ENCODE measurements around the gene CALCOCO1.

Gene CALCOCO1

DNA sequence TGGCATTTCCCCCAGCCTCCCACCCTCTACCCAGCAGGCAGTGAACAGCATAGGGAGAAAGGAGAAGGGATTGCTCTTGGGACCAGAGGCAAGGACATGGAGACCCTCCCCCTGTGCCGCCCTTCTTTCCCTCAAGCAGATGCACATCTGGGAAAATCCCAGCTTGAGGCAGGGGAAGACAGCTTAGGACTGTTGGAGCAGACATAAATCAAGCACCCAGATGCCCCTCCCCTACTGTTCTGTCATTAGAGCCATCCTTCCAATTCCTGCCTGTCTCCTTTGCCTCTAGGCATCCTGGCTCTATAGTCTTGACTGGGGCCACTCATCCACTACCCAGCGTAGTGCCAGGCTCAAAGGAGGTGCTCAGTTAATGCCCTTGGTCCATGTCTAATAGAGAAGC, 32.0 kb upstream of the CALCOCO1 start:
- Histone ChIP-seq H3K4me3 (ENCODE audit: low read depth in 1 of 2, low read length in 2 of 2) (no peak overlapping the region), H3K36me3 (ENCODE audit: control insufficient read depth in 1 of 2, insufficient read depth in 2 of 2, low read length in 2 of 2) (no peaks in the 10 kb centered on the region), H3K9ac (ENCODE audit: low read depth in 1 of 2, low read length in 2 of 2) (no peak overlapping the region), H3K4me1 (ENCODE audit: control insufficient read depth in 1 of 2, insufficient read depth in 2 of 2, low read length in 2 of 2) (no peaks in the 10 kb centered on the region), H3K27me3 (ENCODE audit: control insufficient read depth in 1 of 2, insufficient read depth in 2 of 2, low read length in 2 of 2) (peaks cover 58 to 60% of the 10 kb centered on the region in 2 donors), H3K27ac (ENCODE audit: low read depth, low read length) (no peak overlapping the region), H3K9me3 (ENCODE audit: control insufficient read depth in 1 of 2, low read length in 2 of 2) (no peaks in the 10 kb centered on the region)

DNA sequence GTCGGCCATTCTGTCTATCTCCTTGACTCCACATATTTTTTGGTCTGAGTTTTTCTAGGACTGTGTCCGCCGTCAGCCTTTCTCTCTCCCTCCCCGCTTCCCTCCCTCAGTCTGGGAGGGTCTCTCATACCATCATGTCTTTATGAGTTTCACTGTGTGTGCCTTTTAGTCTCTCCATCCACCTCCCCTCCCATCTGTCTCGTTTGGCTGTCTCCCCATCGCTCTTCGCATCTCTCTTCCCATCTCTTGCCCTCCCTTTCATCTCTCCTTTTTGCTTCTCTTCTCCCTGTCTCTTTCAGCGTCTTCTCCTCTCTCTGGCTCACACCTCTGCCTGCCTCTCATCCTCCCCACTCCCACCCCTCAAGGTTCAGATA, 31.5 kb upstream of the CALCOCO1 start:
- Histone ChIP-seq H3K36me3 (ENCODE audit: control insufficient read depth in 1 of 2, insufficient read depth in 2 of 2, low read length in 2 of 2) (no peaks in the 10 kb centered on the region), H3K9me3 (ENCODE audit: control insufficient read depth in 1 of 2, low read length in 2 of 2) (no peaks in the 10 kb centered on the region), H3K4me3 (ENCODE audit: low read depth in 1 of 2, low read length in 2 of 2) (no peak overlapping the region), H3K9ac (ENCODE audit: low read depth in 1 of 2, low read length in 2 of 2) (no peak overlapping the region), H3K4me1 (ENCODE audit: control insufficient read depth in 1 of 2, insufficient read depth in 2 of 2, low read length in 2 of 2) (no peaks in the 10 kb centered on the region), H3K27ac (ENCODE audit: low read depth, low read length) (no peak overlapping the region), H3K27me3 (ENCODE audit: control insufficient read depth in 1 of 2, insufficient read depth in 2 of 2, low read length in 2 of 2) (peaks cover 63 to 66% of the 10 kb centered on the region in 2 donors)

DNA sequence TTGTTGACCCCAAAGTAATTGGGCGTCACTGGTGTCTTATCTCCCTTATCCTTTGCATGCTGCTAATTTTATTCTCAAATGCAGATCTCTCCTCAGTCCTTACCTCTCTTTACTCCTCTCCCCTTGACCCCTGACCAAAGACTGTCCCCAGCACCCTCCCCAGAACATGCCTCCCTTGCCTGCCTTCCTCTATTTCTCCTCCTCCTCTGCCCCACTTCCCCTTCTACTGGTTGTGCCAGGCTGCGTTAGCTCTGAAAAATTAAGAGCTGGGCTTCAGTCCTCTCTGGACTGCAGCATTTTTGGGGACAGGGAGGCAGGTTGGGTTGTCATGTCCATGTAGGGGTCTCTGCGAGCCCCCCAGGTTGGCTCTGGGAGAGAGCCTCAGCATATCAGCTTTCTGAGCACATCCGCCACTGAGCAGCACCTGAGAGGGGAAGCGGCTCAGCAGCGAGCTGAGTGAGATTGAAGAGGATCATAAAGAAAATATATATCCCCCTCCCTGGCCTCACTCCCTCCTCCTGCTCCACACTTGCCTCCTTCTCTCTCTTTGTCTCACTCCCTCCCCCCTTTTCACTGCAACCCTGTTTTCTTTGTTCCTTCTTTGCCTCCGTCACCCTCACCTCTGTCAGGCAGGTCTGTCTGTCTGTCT, 31.0 kb upstream of the CALCOCO1 start:
- Histone ChIP-seq H3K9me3 (ENCODE audit: control insufficient read depth in 1 of 2, low read length in 2 of 2) (no peaks in the 10 kb centered on the region), H3K27ac (ENCODE audit: low read depth, low read length) (no peak overlapping the region), H3K4me1 (ENCODE audit: control insufficient read depth in 1 of 2, insufficient read depth in 2 of 2, low read length in 2 of 2) (no peaks in the 10 kb centered on the region), H3K27me3 (ENCODE audit: control insufficient read depth in 1 of 2, insufficient read depth in 2 of 2, low read length in 2 of 2) (peaks cover 63 to 66% of the 10 kb centered on the region in 2 donors), H3K9ac (ENCODE audit: low read depth in 1 of 2, low read length in 2 of 2) (no peak overlapping the region), H3K4me3 (ENCODE audit: low read depth in 1 of 2, low read length in 2 of 2) (no peak overlapping the region), H3K36me3 (ENCODE audit: control insufficient read depth in 1 of 2, insufficient read depth in 2 of 2, low read length in 2 of 2) (no peaks in the 10 kb centered on the region)

DNA sequence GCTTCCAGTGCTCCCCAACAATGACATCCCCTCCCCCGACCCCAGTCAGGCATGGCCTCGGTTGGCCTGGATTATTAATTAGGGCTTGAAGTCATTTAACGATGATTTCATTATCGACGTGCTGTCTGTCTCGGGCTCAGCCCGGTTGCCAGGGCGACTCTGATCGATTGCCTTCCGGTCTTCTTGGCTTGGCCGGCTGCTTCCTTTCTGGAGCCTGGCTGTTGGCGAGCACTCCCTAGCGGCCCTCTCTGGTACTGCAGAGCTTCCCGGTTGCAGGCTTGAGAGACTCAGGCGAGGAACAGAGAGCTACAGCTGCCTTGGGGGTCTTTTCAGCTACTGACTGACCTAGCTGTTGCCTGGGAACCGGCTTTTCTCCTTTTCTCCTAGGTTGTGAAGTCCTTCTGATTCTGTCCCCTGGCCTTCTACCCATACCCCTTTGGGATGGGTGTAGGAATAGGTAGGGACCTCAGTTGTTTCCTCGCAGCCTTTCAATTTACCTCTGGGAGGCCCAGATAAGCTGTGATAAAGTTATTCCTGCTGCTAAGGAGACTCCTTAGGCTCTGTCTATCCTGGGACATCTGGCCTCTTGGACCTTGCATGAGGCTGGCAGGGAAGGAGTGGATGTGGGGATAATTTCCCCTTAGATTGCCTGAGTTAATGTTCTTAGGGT, 30.0 kb upstream of the CALCOCO1 start:
- no peak overlapping the region for H3K27ac ChIP-seq (ENCODE audit: low read depth, low read length)
- H3K4me3 ChIP-seq (ENCODE audit: low read depth in 1 of 2, low read length in 2 of 2), result no peak overlapping the region
- peaks cover 69 to 72% of the 10 kb centered on the region in 2 donors for H3K27me3 ChIP-seq (ENCODE audit: control insufficient read depth in 1 of 2, insufficient read depth in 2 of 2, low read length in 2 of 2)
- no peaks in the 10 kb centered on the region for H3K4me1 ChIP-seq (ENCODE audit: control insufficient read depth in 1 of 2, insufficient read depth in 2 of 2, low read length in 2 of 2)
- no peaks in the 10 kb centered on the region for H3K36me3 ChIP-seq (ENCODE audit: control insufficient read depth in 1 of 2, insufficient read depth in 2 of 2, low read length in 2 of 2)
- H3K9ac ChIP-seq (ENCODE audit: low read depth in 1 of 2, low read length in 2 of 2), result no peak overlapping the region
- no peaks in the 10 kb centered on the region for H3K9me3 ChIP-seq (ENCODE audit: control insufficient read depth in 1 of 2, low read length in 2 of 2)

DNA sequence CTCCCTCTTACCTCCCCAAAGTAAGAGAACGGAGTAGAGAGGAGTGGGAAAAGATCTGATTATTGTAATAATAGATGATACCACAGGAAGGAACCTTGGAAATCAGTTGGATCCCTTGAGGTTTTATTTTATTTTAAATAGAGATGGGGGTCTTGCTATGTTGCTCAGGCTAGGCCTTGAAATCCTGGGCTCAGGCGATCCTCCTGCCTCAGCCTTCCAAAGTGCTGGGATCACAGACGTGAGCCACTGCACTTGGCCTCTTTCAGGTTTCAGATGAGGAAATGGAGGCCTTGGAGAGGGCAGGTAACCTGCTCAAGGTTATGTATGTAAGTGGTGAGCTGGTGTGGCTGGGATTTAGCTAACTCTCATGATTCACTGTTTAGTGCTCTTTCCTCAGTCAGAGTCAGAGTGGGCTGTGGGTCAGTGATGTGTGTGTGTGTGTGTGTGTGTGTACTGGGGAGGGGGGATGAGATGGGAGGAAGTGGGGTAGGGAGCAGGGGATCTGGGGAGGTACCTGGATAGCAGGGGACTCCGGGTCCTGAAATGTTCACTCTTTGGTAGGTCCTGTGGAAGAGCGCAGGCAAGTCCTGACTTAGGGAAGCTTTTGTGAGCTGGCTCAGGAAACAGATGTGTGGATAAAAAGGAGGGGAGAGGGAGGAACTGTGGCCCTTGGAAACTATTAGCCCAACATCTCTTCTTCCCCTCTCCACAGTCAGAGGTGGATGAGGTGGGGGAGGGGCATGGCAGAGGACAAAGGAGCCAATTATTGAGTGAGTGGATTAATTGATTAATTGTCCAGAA, 29.2 kb upstream of the CALCOCO1 start:
- no peak overlapping the region for H3K27ac ChIP-seq (ENCODE audit: low read depth, low read length)
- H3K27me3 ChIP-seq (ENCODE audit: control insufficient read depth in 1 of 2, insufficient read depth in 2 of 2, low read length in 2 of 2), result peaks cover 72 to 78% of the 10 kb centered on the region in 2 donors
- no peak overlapping the region for H3K9ac ChIP-seq (ENCODE audit: low read depth in 1 of 2, low read length in 2 of 2)

DNA sequence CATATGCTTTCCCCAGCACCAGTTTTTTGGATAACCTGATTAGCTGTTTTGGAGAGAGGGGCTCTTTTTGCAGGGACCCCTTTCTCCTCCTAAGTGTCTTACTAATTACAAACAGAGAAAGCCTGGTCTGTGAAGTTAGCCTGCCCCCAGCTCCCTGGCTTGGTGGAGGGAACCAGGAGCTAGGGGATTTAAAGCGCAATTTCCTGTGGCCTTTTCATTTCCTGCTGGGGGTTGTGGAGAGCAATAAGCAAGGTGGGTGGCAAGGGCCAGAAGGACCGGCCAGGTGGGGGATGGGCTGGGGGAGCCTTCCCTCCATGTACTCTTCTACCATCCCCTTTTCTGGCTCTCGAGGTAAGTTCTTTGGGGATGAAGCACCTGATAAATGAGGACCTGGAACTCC, 28.6 kb upstream of the CALCOCO1 start:
- H3K9me3 ChIP-seq (ENCODE audit: control insufficient read depth in 1 of 2, low read length in 2 of 2), result no peaks in the 10 kb centered on the region
- no peak overlapping the region for H3K9ac ChIP-seq (ENCODE audit: low read depth in 1 of 2, low read length in 2 of 2)
- H3K36me3 ChIP-seq (ENCODE audit: control insufficient read depth in 1 of 2, insufficient read depth in 2 of 2, low read length in 2 of 2), result no peaks in the 10 kb centered on the region
- no peak overlapping the region for H3K27ac ChIP-seq (ENCODE audit: low read depth, low read length)
- H3K4me1 ChIP-seq (ENCODE audit: control insufficient read depth in 1 of 2, insufficient read depth in 2 of 2, low read length in 2 of 2), result peaks cover 0 to 8% of the 10 kb centered on the region in 2 donors
- H3K27me3 ChIP-seq (ENCODE audit: control insufficient read depth in 1 of 2, insufficient read depth in 2 of 2, low read length in 2 of 2), result peaks cover 68 to 75% of the 10 kb centered on the region in 2 donors
- no peak overlapping the region for H3K4me3 ChIP-seq (ENCODE audit: low read depth in 1 of 2, low read length in 2 of 2)

More for the DNA sequence above, 29.2 kb upstream of the CALCOCO1 start:
- Histone ChIP-seq H3K36me3 (ENCODE audit: control insufficient read depth in 1 of 2, insufficient read depth in 2 of 2, low read length in 2 of 2) (no peaks in the 10 kb centered on the region), H3K4me1 (ENCODE audit: control insufficient read depth in 1 of 2, insufficient read depth in 2 of 2, low read length in 2 of 2) (peaks cover 0 to 5% of the 10 kb centered on the region in 2 donors), H3K9me3 (ENCODE audit: control insufficient read depth in 1 of 2, low read length in 2 of 2) (no peaks in the 10 kb centered on the region), H3K4me3 (ENCODE audit: low read depth in 1 of 2, low read length in 2 of 2) (no peak overlapping the region)

DNA sequence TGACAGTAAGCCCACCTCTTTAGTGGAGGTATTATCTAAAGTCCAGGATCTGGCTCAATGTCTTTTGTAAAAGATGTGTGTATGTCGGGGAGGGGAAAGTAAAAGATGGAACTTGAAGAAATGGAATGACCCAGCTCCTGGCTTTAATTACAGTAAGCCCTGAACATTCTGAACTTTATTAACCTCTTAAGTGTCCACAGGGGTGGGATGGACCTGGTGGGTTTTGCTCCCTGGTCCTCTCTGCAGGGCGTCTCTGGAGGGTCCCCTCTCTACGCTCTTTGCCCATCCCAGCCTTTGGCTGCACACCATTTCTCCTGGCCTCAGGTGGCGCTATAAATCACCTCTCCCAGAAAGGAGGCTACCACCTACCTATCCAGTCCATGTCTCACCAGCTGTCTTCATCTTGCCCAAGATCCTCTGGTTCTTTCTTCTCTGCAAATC, 28.2 kb upstream of the CALCOCO1 start:
- peaks cover 68 to 80% of the 10 kb centered on the region in 2 donors for H3K27me3 ChIP-seq (ENCODE audit: control insufficient read depth in 1 of 2, insufficient read depth in 2 of 2, low read length in 2 of 2)
- no peaks in the 10 kb centered on the region for H3K36me3 ChIP-seq (ENCODE audit: control insufficient read depth in 1 of 2, insufficient read depth in 2 of 2, low read length in 2 of 2)
- H3K9ac ChIP-seq (ENCODE audit: low read depth in 1 of 2, low read length in 2 of 2), result no peak overlapping the region
- H3K4me1 ChIP-seq (ENCODE audit: control insufficient read depth in 1 of 2, insufficient read depth in 2 of 2, low read length in 2 of 2), result peaks cover 0 to 12% of the 10 kb centered on the region in 2 donors
- no peaks in the 10 kb centered on the region for H3K9me3 ChIP-seq (ENCODE audit: control insufficient read depth in 1 of 2, low read length in 2 of 2)
- no peak overlapping the region for H3K4me3 ChIP-seq (ENCODE audit: low read depth in 1 of 2, low read length in 2 of 2)
- no peak overlapping the region for H3K27ac ChIP-seq (ENCODE audit: low read depth, low read length)

DNA sequence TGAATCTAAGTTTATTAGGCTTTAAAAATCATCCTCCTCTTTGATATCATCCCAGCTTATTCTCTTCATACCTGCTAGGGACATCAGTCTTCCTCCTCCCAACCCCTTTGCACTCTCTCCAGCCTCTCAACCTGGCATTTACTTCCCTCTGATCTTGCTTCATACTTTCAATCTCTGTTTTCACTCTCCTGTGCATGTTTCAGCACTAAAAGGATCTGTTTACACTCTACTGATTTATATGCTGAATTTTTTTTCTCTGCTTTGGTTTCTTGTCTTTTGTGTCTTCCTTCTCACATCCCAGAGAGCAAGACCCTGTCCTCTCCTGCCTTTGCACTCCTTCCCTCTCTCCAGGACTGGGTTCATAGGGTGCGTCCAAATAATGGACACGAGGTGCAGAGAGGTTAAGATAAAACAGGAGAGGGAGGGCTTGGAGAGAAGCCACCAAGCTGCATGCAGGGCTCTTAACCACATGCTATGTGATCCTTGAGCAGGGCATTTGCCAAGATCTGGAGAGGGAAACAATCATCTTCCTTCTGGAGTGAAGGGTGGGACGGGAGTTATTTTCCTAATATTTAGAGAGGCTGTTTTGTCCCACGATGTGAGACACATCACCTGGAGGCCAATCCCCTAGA, 27.5 kb upstream of the CALCOCO1 start:
- no peaks in the 10 kb centered on the region for H3K36me3 ChIP-seq (ENCODE audit: control insufficient read depth in 1 of 2, insufficient read depth in 2 of 2, low read length in 2 of 2)
- H3K4me1 ChIP-seq (ENCODE audit: control insufficient read depth in 1 of 2, insufficient read depth in 2 of 2, low read length in 2 of 2), result peaks cover 0 to 14% of the 10 kb centered on the region in 2 donors
- no peaks in the 10 kb centered on the region for H3K9me3 ChIP-seq (ENCODE audit: control insufficient read depth in 1 of 2, low read length in 2 of 2)
- H3K9ac ChIP-seq (ENCODE audit: low read depth in 1 of 2, low read length in 2 of 2), result no peak overlapping the region
- H3K27ac ChIP-seq (ENCODE audit: low read depth, low read length), result no peak overlapping the region
- peaks cover 73 to 84% of the 10 kb centered on the region in 2 donors for H3K27me3 ChIP-seq (ENCODE audit: control insufficient read depth in 1 of 2, insufficient read depth in 2 of 2, low read length in 2 of 2)
- no peak overlapping the region for H3K4me3 ChIP-seq (ENCODE audit: low read depth in 1 of 2, low read length in 2 of 2)

DNA sequence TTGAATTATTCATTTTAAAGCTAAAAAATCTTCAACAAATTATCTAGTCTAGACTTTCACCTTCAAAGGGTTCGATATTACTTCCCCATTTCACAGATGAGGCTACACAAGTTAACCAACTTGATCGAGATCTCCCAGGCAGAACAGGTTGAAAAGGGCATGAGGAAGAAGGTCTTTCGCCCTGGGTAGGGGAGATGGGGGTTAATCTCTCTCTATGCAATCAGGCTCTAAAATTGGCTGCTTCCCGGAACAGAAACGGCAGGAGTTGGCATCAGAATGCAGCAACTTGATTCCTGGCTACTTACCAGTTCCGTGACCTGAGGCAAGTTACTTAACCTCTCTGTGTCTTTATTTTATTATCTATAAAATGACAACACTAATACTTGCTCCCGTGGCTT, 26.9 kb upstream of the CALCOCO1 start:
- Histone ChIP-seq H3K9ac (ENCODE audit: low read depth in 1 of 2, low read length in 2 of 2) (no peak overlapping the region), H3K27me3 (ENCODE audit: control insufficient read depth in 1 of 2, insufficient read depth in 2 of 2, low read length in 2 of 2) (peaks cover 74 to 85% of the 10 kb centered on the region in 2 donors), H3K36me3 (ENCODE audit: control insufficient read depth in 1 of 2, insufficient read depth in 2 of 2, low read length in 2 of 2) (no peaks in the 10 kb centered on the region), H3K9me3 (ENCODE audit: control insufficient read depth in 1 of 2, low read length in 2 of 2) (no peaks in the 10 kb centered on the region), H3K27ac (ENCODE audit: low read depth, low read length) (no peak overlapping the region), H3K4me3 (ENCODE audit: low read depth in 1 of 2, low read length in 2 of 2) (no peak overlapping the region), H3K4me1 (ENCODE audit: control insufficient read depth in 1 of 2, insufficient read depth in 2 of 2, low read length in 2 of 2) (peaks cover 0 to 14% of the 10 kb centered on the region in 2 donors)

DNA sequence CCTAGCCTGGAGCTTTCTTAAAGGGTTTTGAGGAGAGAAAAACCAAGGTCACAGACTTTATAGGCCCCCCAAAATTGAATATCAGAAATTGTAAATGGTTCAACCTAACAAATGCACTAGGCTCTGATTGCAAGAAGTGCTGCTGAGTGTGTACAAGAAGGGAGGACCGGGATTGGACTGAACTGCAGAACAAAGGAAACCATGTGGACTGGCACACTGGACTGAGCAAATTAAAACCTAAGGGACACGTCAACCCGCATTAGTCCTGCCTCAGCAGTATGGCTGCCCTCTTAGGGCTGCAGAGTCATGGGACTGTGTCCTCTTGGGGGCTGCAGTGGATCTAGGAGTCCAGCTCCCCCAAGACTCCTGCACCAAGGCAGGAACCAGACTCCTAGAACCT, 25.4 kb upstream of the CALCOCO1 start:
- peaks cover 0 to 14% of the 10 kb centered on the region in 2 donors for H3K4me1 ChIP-seq (ENCODE audit: control insufficient read depth in 1 of 2, insufficient read depth in 2 of 2, low read length in 2 of 2)
- H3K9me3 ChIP-seq (ENCODE audit: control insufficient read depth in 1 of 2, low read length in 2 of 2), result no peaks in the 10 kb centered on the region
- H3K36me3 ChIP-seq (ENCODE audit: control insufficient read depth in 1 of 2, insufficient read depth in 2 of 2, low read length in 2 of 2), result no peaks in the 10 kb centered on the region
- H3K27me3 ChIP-seq (ENCODE audit: control insufficient read depth in 1 of 2, insufficient read depth in 2 of 2, low read length in 2 of 2), result peaks cover 74 to 86% of the 10 kb centered on the region in 2 donors
- no peak overlapping the region for H3K27ac ChIP-seq (ENCODE audit: low read depth, low read length)
- no peak overlapping the region for H3K9ac ChIP-seq (ENCODE audit: low read depth in 1 of 2, low read length in 2 of 2)
- no peak overlapping the region for H3K4me3 ChIP-seq (ENCODE audit: low read depth in 1 of 2, low read length in 2 of 2)

All from duodenal mucosa (tissue), 2 donors.